ENCODE measurements around the gene LSM7.

DNA sequence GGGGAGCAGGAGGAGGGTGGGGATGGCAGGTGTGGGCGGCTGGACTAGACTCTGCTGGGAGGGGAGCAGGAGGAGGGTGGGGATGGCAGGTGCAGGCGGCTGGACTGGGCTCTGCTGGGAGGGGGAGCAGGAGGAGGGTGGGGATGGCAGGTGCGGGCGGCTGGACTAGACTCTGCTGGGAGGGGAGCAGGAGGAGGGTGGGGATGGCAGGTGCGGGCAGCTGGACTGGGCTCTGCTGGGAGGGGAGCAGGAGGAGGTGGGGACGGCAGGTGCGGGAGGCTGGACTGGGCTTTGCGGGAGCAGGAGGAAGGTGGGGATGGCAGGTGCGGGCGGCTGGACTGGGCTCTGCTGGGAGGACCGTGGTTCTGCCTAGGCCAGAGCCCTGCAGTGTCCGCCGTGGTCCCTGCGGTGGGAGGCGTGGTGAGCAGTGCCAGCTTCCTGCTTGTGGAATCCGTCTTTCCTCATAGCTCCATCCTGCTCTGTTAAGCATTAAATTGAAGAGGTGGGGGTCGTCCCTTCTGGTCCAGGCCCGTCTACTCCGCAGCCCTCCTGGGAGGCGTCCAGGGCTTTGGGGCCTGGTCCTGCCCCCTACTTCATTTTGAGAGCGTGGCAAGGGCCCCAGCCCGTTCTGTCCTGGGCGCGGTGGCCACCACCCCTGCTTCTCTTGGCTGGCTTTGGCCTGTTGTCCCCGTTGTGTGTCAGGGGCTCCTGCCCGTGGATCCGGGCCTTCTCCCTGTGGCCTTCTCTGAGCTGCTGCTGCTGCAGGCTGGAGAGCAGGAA, 4.8 kb upstream of the LSM7 start:
- TF ChIP-seq EZH2 (IDR thresholded peaks at IDR 0.05) (no peak), POLR2AphosphoS5 (IDR thresholded peaks at IDR 0.05; ENCODE audit: borderline replicate concordance, low read depth, low read length) (no peak)

All from SK-N-MC (cell line).